ENCODE results near the gene RNPEP.
"Not testable (repeated sequence)": the region's sequence is repeated elsewhere in the genome, so short reads cannot be mapped to it uniquely, and the experiment has no call there.

RNPEP gene

GRCh38 chr1:202010180-202011015 lies 27.9 kb downstream of the RNPEP start, which contains the start of gene ELF3:
TSS of gene ELF3 (plus strand) at chr1:202010587. CDS start at chr1:202011137, 550 bp downstream.
- DNase-seq (ENCODE audit: low spot score): no peak

- DNase-seq (ENCODE audit: low spot score): no peak
These were observed 29.5 kb downstream of the RNPEP start for GRCh38 chr1:202011994-202012393.

GRCh38 chr1:202012544-202013478 lies 30.4 kb downstream of the RNPEP start:
- DNase-seq (ENCODE audit: low spot score): no peak

GRCh38 chr1:202013603-202014002 lies 31.2 kb downstream of the RNPEP start:
- DNase-seq (ENCODE audit: low spot score): no peak

GRCh38 chr1:202014060-202014459 lies 31.6 kb downstream of the RNPEP start:
- DNase-seq (ENCODE audit: low spot score): no peak

GRCh38 chr1:202014915-202015661 lies 32.6 kb downstream of the RNPEP start:
- no peak for DNase-seq (ENCODE audit: low spot score)

GRCh38 chr1:202015662-202015937 lies 33.2 kb downstream of the RNPEP start:
- no peak for DNase-seq (ENCODE audit: low spot score)

- no peak for DNase-seq (ENCODE audit: low spot score)
These were observed 33.8 kb downstream of the RNPEP start for GRCh38 chr1:202016022-202016810.

GRCh38 chr1:202016811-202017748 lies 34.6 kb downstream of the RNPEP start:
- no peak for DNase-seq (ENCODE audit: low spot score)

- no peak for DNase-seq (ENCODE audit: low spot score)
These were observed 35.5 kb downstream of the RNPEP start for GRCh38 chr1:202017749-202018467.

- no peak for DNase-seq (ENCODE audit: low spot score)
These were observed 36.2 kb downstream of the RNPEP start for GRCh38 chr1:202018468-202019234.

- DNase-seq (ENCODE audit: low spot score): not testable (repeated sequence)
These were observed 36.7 kb downstream of the RNPEP start for GRCh38 chr1:202019235-202019558.

- no peak for DNase-seq (ENCODE audit: low spot score)
These were observed 40.6 kb downstream of the RNPEP start for GRCh38 chr1:202023001-202023433.

GRCh38 chr1:202029171-202029665 lies 46.8 kb downstream of the RNPEP start:
- DNase-seq (ENCODE audit: low spot score): peak; percentile 37

- no peak for DNase-seq (ENCODE audit: low spot score)
These were observed 47.3 kb downstream of the RNPEP start for GRCh38 chr1:202029727-202030126.

- DNase-seq (ENCODE audit: low spot score): no peak
These were observed 49.3 kb downstream of the RNPEP start for GRCh38 chr1:202031796-202032195.

- DNase-seq (ENCODE audit: low spot score): no peak
These were observed 51.8 kb downstream of the RNPEP start for GRCh38 chr1:202034149-202034682.

GRCh38 chr1:202034683-202035462 lies 52.4 kb downstream of the RNPEP start:
- no peak for DNase-seq (ENCODE audit: low spot score)

Measured in kidney capillary endothelial cell (primary cell).